Measurements from ENCODE around the gene PNLIP. TPM values are rescaled to one million over a fixed set of nuclear protein-coding genes. Genes with fewer than 3 reads are reported as not detected.

The PNLIP gene
- total and polyA plus RNA-seq, 9 of the 15 experiments (the other 6 are each of a cell fraction or from before 2014, with no cell fraction given), result 0.69 TPM; not detected in 8

DNA sequence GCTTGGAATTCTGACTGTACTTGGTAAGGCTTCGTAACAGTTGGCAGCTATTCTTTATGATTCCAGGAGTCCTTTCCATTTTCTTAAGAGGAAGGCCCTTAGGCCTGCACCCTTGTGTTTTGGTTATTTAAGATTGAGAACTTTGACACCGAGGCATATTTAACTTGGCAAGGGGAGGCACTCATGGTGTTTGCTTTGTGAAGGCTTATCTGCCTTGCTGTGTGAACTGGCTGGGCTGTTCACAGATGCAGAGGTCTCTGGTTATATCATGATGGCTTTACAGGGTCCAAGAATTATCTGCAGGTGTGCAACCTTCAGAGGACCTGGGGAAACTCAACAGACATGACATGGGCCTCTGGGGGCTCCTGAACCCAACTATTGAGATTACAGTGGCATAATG lies 44.2 kb downstream of the PNLIP start (continued):
- TF ChIP-seq TAF7 (tag; IDR thresholded peaks at IDR 0.05), result no peak
- TF ChIP-seq, protein P1, sequence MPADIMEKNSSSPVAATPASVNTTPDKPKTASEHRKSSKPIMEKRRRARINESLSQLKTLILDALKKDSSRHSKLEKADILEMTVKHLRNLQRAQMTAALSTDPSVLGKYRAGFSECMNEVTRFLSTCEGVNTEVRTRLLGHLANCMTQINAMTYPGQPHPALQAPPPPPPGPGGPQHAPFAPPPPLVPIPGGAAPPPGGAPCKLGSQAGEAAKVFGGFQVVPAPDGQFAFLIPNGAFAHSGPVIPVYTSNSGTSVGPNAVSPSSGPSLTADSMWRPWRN (IDR thresholded peaks at IDR 0.05; ENCODE audit: low read depth), result no peak
- no peak for TF ChIP-seq MCM7 (IDR thresholded peaks at IDR 0.05)
- no peak for TF ChIP-seq SMAD1 (IDR thresholded peaks at IDR 0.05; ENCODE audit: low read depth, low read length, partially characterized antibody)
- TF ChIP-seq IRF2 (CRISPR knock-in tag; IDR thresholded peaks at IDR 0.05), result no peak

- no peak for DNase-seq (ENCODE audit: extremely low read depth in 1 of 4, low spot score in 3 of 4)
- intact Hi-C loops (cut with micrococcal nuclease), result no loop called here
- Histone ChIP-seq H3K4me1 (replicated peaks in 1 of 2; ENCODE audit: control insufficient read depth in 2 of 2, insufficient read depth in 2 of 2, low read length in 2 of 2) (no peaks in the 10 kb centered on the region), H3K27me3 (ENCODE audit: control insufficient read depth in 2 of 2, insufficient read depth in 2 of 2, low read length in 2 of 2) (no peaks in the 10 kb centered on the region), H3K4me2 (ENCODE audit: insufficient read depth, low read length) (no peak within 1 kb of the TSS), H3K9me3 (replicated peaks; ENCODE audit: control insufficient read depth, insufficient read depth, low read depth, low read length) (no peaks in the 10 kb centered on the region), H3K9ac (ENCODE audit: insufficient read depth in 1 of 2, low read depth in 2 of 2, low read length in 2 of 2) (no peak within 1 kb of the TSS), H3K9me1 (ENCODE audit: control insufficient read depth, insufficient read depth, low read length) (no peaks in the 10 kb centered on the region), H2AFZ (ENCODE audit: low read depth, low read length) (no peak within 1 kb of the TSS), H4K20me1 (replicated peaks; ENCODE audit: control insufficient read depth, insufficient read depth, low read length) (no peaks in the 10 kb centered on the region), H3K36me3 (ENCODE audit: control insufficient read depth, insufficient read depth, low read length) (no peaks in the 10 kb centered on the region), H3K4me3 (no peak within 1 kb of the TSS), H3K27ac (ENCODE audit: extremely low read depth, low read depth, low read length) (no peak within 1 kb of the TSS), H3K79me2 (ENCODE audit: control insufficient read depth, insufficient read depth, low read length) (no peaks in the 10 kb centered on the region)
- in situ Hi-C loops (cut with MboI), result no loop called here
- ATAC-seq, result no peak
- ChIA-PET POLR2A (no interaction called here), CTCF (ENCODE audit: low intra/inter-chr PET ratio) (no interaction called here)
- BruUV-seq (replicated peaks), result no TSS peak
- WGBS (ENCODE audit: insufficient coverage, low coverage, missing lambda C conversion rate), result 0% methylated on average over 8 of the region's 9 CpGs
- FAIRE-seq, result no peak
- no peak for TF ChIP-seq EHMT2 (IDR thresholded peaks at IDR 0.05)
- no peak for TF ChIP-seq NCOA4 (IDR thresholded peaks at IDR 0.05; ENCODE audit: partially characterized antibody)
- no peak for TF ChIP-seq SNIP1 (IDR thresholded peaks at IDR 0.05; ENCODE audit: low read depth)
- TF ChIP-seq ESRRA (IDR thresholded peaks at IDR 0.05; ENCODE audit: borderline replicate concordance, low read depth), result no peak
- no peak for TF ChIP-seq ZNF57 (CRISPR knock-in tag; IDR thresholded peaks at IDR 0.05)
- no peak for TF ChIP-seq HOMEZ (CRISPR knock-in tag; IDR thresholded peaks at IDR 0.05)
Observed at GRCh38 chr10:116590590-116591444, 45.1 kb downstream of the PNLIP start, which contains the start of gene PNLIPRP1. PNLIPRP1 (plus strand) TSS chr10:116590959; CDS start chr10:116591130, 171 bp downstream.
